Testis (tissue), 2 donors: Measurements from ENCODE around the gene ATG4A.

Source experiments
- CTCF ChIP-seq, 3 experiments: fragments of 450-650 bp in 2 of 3; fragments of 200-600 bp in 1 of 3; sonication (generic) in 1 of 3; IDR thresholded peaks; one replicate each; pipeline ENCODE4 v1.5.1; 2016 to 2019; ENCODE audit warnings: antibody characterized with exemption in 3 of 3, mild to moderate bottlenecking in 2 of 3, moderate library complexity in 1 of 3
- POLR2A ChIP-seq: fragments of 450-650 bp; IDR thresholded peaks from one replicate; pipeline ENCODE4 v1.6.1; 2017; ENCODE audit warnings: antibody characterized with exemption, mild to moderate bottlenecking, moderate library complexity

- TF ChIP-seq POLR2A = no peak
- no peak for TF ChIP-seq CTCF (IDR thresholded peaks at IDR 0.05)
Measured at GRCh38 chrX:108171671-108172070, 80.1 kb downstream of the ATG4A start.
